Activated effector memory CD4-positive, alpha-beta T cell treated with anti-CD3 and anti-CD28 coated beads, Interleukin-2, amount 50 U/mL, for 16 hours (primary cell): ENCODE measurements around the gene MCC.
"Not testable (repeated sequence)": the region's sequence is repeated elsewhere in the genome, so short reads cannot be mapped to it uniquely, and the experiment has no call there.

ENCODE experiments used
- DNase-seq: peaks from one replicate; pipeline ENCODE4 v3.0.0-alpha.2; 2020

MCC gene

DNA sequence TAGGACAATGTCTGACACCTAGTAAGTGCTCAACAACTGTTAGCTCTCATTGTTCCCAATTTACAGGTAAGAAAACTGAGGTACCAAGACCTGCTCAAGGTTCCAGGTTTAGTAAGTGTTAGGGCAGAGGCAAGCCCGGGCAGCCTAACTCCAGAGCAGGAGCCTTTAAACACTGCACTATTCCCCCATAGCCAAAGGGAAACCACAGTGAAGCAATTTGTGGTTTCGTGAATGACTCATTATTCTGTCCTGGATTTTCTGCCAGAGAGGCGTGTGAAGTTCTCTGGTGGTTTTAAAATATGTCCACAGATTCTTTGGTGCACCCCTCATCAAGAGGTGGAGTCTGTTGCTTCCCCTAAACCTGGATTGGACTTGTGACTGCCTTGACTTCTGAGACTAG lies 1.0 kb upstream of the MCC start:
- no peak for DNase-seq

DNA sequence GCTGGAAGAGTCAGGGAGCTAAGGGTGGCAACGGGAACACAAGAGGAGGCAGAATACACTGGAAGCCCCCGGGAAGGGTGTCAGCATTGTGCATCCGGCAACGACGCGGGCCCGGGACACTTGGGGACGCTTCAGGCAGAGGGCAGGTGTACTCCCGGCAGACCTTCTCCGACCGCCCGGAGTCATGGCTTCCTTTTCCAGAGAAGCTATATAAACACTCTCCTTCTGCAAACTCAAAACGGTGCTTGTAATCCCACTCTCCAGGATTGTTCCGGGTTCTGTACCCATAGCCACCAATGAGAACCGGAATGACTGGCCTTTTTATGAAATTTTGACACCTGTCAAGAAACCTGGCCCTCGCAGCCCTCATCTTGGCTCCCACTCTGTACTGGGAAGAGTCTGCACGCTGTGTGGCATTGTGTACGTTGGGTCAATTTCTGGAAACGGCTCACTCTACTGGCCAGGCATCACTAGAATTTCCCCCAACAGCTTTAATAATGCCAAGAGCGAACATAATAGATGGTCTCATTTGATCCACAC lies 462 bp upstream of the MCC start:
- DNase-seq = no peak

DNA sequence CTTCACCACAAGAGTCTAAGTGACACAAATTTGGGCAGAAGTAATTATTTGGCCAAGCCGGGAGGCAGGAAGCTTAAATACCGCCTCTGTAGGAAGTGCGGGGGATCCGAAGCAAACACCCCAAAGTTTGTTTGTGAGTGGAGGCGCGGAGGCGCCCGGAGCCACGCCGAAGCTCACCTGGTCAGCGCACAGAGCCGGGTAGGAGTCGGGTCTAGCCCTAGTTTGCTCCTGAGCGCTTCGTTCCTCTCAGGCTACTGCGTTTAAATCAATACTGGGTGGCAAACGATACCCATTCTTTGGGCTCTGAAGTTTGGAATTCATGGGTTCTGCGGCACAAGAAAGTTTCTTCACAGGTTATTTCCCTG lies 855 bp downstream of the MCC start:
- no peak for DNase-seq

DNA sequence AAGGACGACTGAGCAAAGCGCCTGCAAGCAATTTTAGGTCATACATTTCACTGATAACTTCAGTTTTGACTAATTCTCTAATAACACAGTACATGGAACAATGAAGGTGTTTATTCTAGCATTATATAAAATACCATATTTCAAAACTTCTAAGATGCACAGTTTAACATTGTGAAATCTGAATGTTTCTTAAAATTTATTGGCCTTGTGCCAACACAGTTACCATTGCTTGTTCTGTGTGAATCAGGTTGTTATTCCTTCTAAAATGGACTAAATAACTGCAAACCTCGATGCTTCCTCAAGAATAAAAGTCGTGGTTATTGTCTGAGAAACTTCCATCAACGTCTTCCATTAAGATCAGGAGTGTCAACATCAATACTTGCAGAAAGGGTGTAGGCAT lies 8.0 kb downstream of the MCC start:
- DNase-seq = no peak

DNA sequence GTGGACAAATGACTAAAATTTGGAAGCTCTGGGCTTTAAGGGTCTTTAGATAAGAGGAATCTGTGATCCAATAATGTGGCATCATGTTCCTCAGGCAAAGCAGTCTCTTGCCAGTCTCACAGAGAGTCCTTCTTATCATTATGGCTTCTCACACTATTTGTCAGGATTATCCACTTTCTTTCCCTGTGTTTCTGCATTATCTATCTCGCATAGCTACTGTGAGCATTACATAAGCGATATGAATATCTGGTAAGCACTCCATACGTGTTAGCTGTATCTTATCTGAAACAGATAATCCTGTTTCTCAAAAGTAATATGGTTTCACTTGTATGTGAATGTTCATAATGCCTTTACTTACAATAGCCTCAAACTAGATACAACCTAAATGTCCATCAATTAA lies 9.6 kb downstream of the MCC start:
- no peak for DNase-seq

DNA sequence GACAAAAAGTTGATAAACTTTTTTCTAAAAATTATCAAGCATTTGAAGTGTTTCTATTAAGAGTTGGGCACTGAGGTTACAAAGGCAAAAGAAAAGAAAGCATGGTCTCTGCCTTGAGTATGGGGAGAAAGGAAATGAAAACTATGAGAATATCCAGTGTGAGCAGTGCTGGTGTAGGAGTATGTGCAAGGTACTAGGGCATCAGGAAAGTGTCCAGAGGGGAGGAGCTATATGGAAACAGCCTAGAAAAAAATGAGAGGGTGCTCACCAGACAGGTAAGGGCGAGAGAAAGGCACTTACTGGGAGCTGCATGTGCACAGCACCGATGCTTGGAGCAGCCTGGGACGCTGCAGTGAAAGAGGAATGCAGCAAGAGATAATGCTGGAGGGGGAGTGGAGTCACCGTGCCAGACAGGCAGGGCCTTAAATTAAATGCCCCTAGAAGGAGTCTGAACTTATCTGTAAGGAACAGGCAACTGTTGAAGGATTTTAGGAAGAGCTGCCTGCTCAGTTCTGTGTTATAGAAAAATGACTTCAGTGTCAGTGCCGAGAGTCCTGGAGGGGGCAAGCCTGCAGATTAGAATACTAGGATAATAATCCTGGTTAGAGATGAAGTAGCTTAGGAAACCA lies 14.0 kb downstream of the MCC start:
- DNase-seq = no peak

DNA sequence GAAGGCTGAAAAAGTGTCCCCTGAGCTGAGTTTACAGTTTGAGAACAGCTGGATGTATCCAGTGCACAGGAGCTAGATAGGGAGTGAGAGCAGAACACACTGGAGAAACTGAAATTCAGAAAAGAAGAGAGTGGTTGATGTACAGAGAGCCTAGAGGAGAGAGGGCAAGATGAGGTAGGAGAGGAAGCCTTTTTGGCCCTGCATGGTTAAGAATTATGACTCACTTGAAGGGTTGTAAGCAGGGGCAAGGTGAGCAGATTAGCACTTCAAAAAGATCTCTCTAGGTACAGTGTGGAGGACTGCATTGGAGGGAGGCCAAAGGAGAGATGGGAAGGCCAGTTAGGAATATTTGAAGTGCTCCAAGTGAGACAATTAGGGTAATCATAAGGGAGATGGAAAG lies 25.2 kb downstream of the MCC start:
- no peak for DNase-seq

DNA sequence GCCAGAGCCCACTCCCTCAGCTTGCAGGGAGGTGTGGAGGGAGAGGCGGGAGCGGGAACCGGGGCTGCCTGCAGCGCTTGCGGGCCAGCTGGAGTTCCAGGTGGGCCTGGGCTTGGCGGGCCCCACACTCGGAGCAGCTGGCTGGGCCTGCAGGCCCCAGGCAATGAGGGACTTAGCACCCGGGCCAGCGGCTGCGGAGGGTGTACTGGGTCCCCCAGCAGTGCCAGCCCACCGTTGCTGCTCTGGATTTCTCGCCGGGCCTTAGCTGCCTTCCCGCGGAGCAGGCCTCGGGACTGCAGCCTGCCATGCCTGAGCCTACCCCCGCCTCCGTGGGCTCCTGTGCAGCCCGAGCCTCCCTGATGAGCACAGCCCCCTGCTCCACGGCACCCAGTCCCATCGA lies 31.1 kb downstream of the MCC start:
- DNase-seq = not testable (repeated sequence)

DNA sequence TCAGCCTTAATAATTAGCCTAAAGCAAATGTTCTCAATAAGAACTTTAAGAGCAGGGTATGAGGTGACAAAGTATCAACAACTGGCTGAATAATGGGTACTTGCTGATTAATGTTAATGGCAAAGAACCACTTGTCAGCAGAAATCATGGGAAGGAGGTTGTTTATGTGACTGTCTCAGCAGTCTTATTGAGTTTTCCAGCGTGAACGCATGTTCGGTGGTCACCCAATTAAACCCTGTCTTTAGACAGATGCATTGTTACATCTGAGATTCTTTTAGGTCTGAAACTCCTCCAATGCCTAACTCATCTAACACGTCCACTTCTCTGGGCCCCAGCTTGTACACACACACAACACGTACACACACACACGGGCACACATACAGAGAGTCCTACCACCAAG lies 35.3 kb downstream of the MCC start:
- DNase-seq = no peak

DNA sequence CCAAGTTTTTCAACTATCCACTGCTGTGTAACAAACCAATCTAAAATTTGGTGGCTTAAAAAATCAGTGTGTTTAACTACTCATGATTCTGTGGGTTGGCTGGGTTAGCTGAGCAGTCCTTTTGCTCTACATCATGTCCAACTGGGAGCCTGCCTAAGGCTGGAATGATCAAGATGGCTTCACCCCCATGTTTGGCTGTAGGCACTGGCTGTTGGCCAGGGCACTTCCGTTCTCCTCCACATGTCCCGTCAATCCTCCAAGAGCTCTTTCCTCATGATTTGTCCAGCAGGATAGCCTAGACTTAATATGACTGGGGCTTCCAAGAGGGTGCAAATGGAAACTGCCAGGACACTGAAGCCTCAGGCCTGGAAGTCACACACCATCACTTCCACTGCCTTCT lies 36.5 kb downstream of the MCC start:
- DNase-seq = no peak

DNA sequence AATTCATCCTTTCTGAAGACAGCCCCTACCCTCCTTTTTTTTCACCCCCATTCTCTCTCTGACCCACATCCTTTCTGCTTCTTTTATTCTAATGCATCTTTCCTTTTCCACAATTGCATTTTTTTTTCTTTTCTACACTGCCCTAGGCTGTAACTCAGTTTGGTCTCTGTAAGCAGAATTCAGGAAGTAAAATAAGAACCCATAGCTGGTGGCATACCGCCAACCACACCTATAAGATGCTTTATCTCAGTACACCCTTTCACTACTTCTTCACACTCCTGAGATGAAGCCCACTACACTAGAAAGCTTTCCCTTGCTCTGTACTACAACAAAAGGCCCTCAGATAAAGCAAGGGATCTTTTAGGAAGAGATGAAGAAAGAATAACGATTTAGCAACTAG lies 37.3 kb downstream of the MCC start:
- DNase-seq = no peak

DNA sequence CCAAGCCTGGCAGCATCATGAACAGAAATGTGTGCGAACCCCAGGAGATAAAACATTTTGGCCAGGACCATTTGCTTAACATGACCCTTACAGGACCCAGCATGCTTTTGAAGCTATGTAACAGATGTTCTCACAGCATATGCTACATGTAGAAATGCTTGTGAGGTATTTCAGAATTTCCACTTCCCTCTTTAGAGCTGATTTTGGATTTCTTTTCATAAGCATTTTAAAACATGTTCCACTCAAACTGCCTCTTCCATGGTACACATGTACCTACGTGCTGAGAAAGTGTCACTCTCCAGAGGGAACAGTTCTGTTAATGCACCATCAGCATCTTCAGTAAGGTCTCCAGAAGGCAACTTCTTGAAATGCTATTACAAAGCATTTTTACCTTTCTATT lies 37.8 kb downstream of the MCC start:
- no peak for DNase-seq

DNA sequence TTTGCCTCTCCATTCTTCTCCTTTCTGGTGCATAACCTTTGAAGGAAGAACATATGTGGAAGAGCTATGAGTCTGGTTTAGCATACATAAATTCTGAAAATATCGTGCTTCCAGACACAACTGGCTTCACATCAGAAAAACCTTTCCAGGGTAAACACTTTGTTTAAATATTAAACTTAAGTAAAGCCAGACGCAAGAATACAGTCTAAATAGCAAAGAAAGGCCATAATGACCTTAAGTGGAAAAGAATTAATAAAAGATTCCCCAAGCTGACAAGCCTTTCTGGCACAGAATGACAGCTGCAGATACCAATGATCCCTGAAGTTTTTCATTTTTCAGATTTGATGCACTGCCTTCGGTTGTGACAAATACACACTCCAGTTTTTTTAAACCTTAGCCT lies 40.0 kb downstream of the MCC start:
- DNase-seq = no peak

DNA sequence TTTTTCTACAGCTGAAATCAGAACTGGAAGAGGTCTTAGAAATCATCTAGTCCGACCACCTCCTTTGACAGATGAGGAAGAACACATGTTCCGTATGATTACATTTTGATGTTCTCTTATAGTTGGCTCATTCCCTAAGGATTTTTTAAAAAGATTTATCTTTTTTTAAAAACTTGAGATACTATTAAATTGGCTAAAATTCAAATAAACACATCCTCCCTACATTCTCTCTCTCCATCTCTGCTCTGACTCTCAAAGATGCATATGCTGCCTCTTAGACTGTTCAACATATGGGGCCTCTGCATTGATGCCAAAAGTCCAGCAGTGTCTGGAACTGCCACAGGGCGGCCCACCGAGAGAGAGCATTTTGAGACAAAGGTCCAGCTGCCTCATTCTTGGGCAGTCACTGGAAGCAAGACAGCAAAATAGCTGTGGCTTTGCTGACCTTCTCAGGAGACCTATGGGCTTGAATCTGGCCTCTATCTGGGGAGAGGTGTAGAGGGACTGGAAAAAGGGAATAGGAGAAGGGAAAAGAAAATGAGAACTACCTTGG lies 40.7 kb downstream of the MCC start:
- no peak for DNase-seq

DNA sequence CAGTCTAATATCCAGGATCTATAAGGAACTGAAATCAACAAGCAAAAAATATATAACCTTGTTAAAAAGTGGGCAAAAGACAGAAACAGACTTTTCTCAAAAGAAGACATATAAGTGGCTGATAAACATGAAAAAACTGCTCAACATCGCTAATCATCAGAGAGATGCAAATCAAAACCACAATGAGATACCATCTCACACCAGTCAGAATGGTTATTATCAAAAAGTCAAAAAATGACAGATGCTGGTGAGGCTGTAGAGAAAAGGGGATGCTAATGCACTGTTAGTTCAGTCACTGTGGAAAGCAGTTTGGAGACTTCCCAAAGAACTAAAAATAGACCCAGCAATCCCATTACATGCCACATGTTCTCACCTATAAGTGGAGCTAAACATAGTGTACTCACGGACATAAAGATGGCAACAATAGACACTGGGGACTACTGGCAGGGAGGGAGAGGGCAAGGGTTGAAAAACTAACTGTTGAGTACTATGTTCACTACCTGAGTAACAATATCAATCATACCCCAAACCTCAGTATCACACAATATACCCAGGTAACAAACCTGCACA lies 41.8 kb downstream of the MCC start:
- DNase-seq = no peak

DNA sequence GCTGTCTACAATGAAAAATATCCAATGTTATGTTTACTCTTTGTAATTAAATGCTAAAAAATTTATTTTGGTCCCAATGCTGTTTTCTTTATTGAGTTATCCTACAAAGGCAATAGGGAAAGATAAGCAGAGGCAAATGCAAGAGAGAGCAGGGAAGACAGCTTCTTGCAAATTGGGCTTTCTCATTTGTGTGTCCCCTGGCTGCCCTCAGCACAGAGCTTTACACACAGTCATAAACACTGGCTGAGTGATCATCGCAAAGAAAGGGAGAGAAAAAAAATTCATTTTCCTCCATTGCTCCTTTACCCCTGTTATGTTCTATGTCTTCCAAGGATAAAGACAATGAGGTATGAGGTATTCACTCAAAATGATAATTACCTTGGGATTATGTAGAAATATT lies 51.1 kb downstream of the MCC start:
- DNase-seq = no peak

DNA sequence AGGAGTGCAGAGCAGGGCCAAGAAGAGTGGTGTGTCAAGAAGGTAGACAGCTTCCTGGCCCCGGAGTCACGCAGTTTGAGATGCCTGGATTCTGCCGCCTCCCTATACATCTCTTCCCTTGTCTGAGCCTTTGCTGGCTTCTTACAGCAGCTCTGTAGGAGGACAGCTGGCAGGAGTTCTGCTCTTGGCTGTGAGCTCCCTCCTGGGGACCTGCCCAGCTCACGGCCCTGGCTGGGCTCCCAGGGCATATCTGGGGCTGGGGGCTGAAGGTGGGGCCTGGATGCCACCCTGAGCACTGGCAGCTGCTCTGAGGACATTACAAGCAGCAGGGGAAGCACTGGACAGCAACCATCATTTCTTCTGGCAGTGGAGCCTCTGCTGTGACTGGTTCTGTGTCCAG lies 52.7 kb downstream of the MCC start:
- DNase-seq = no peak

DNA sequence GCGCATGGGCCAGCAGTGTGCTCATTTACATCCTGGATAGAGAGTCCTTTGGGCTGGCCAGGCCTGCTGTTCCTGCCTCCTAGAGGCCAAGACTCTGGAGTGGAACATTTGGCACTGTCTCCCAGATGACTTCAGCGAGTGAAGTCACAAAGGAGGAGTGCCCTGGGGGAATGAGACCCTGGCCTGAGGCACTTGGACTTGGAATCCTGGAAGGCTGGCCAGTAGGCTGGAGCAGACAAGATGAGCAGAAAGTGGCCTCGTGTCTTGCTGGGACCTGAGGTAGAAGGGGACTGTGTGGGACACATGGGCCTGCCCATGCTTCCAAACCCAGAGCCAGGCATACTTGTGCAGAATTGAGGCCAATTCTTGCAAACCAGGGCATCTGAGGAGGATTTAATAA lies 53.4 kb downstream of the MCC start, which contains the start of gene TSSK1B:
Gene TSSK1B (minus strand): TSS at position 101 of the 400 bp plus-strand sequence. CDS start 150 bp downstream, outside the sequence.
- no peak for DNase-seq

DNA sequence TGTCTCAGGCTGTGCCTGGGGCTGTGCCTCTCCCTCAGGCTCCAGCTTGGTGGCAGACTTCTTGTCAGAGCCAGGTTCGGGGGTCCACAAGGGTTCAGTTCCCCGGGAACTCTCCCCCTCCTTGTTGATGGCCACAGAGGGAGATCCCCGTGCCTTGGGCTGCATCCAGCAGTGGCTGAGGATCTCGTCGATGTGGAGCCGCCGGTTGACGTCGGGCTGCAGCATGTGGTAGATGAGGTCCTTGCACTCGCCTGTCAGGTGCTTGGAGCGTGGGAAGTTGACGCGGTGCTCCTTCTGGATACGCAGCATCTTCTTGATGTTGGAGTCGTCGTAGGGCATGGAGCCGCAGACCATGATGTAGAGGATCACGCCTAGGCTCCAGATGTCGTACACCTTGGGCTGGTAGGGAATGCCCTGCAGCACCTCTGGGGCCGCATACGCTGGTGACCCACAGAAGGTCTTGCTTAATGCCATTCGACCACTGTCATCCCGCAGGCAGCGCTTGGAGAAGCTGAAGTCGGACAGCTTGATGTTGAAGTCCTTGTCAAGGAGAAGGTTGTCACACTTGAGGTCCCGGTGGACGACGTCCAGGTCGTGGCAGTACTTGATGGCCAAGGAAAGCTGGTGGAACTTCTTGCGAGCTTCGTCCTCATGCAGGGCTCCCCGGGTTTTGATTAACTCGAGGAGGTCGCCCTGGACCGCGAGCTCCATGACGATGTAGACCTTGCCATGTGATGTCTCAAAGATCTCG lies 54.2 kb downstream of the MCC start:
- DNase-seq = no peak

DNA sequence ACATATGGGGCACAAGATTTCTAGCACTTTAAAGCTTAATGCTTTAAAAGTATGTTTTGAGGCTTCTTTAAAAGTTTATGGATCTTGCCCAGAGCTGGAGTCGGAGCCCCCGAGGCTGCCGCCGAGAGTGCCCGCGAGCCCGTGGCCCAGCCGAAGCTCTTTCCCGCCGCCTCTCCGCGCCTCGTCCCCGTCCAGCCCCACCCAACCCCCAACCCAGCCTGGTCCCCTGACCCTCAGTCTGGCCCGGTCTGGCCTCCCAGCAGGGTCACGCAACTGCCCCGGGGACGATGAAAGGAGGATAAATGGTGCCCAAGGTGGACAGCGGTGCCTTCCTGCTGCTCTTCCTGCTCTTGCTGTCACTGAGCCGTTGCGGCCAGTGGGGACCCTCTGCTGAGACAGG lies 55.2 kb downstream of the MCC start:
- DNase-seq = no peak

DNA sequence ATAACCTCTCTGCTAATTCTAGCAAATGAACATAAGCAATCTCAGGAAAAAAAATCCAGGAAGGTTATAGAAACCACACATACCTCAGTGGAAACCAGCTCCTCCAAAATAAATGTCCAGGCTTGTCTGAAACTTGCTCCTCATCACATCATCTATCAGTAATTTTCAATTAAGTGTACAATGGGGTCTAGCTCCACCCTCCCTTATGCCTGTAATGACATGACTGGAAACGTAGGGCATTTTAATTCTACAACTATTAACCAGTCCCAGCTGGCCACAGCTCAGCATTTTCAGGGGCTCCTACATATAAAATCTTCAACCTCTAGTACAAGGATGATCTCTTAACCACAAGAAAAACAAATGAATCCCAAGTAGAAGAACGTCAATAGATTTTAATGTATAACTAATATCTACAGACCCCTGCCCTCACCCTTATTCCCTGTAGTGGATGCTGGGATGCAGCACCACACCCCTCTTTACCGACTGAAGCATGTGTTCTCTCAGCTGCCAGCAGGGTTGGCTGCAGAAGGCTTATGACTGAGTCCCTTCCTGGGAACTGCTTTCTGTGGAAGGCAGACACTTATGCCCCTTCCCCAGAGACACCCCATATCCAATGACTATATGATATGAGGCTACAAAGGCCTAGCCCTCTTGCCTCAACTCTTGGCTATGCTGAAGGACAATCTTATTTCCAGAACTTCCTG lies 60.2 kb downstream of the MCC start:
- no peak for DNase-seq

DNA sequence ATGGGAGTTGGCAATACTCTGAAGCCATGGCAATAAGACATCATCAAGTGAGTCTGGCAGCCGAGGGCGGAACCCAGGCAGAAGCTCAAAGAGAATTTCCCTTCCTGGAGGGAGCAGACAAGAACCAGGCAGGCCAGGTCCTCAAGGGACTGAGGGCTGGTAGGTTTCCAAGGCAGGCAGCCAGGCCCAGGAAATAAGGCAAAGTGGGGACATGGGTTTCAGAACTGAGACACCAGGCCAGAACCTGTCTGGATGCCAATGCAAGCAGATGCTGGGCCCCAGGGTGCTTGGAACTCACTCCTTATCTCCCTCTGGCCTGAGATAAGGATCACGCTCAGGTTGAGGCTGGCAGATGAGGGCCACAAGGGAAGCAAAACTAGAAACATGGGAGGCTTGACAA lies 62.3 kb downstream of the MCC start:
- DNase-seq = no peak

DNA sequence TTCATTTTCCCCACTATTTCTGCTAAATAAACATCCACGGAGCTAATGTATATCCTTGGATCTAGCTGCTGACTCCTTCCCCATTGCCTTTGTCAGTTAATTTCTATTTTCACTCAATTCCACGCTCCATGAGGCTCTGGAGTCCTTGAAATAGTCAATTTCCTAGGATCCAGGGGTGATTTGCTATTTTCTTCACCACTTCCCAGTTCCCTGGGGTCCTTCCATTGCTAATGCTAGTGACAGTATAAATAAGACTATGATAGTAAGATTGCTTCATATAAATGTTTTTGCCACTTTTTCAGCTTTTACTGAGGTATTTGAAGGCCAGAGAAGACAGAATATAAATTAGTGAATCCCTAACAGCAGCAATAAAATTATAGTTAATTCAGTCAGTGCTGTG lies 66.6 kb downstream of the MCC start:
- DNase-seq = no peak
